ENCODE data around the gene VKORC1.
A peak's percentile ranks its signal among the peaks of the same experiment; 100 is the strongest.

The VKORC1 gene

GRCh38 chr16:31076319-31076718 lies 18.3 kb downstream of the VKORC1 start (continued):
- no peak for TF ChIP-seq TCF4 (CRISPR knock-in tag; IDR thresholded peaks at IDR 0.05; ENCODE audit: borderline replicate concordance)
- no peak for TF ChIP-seq ESRRG (CRISPR knock-in tag; IDR thresholded peaks at IDR 0.05)

GRCh38 chr16:31074814-31075183 lies 19.8 kb downstream of the VKORC1 start:
- no peak for ATAC-seq

GRCh38 chr16:31073970-31074813 lies 20.4 kb downstream of the VKORC1 start, which contains the start of the genes ZNF646 and ZNF668:
TSS of gene ZNF646 (plus strand) at chr16:31074422. CDS start at chr16:31076325, 1,903 bp downstream.
TSS of gene ZNF668 (minus strand) at chr16:31074240. CDS start at chr16:31064459, 9,781 bp downstream.
- TF ChIP-seq ESRRG (CRISPR knock-in tag; IDR thresholded peaks at IDR 0.05): no peak
- TF ChIP-seq PATZ1 (CRISPR knock-in tag; IDR thresholded peaks at IDR 0.05; ENCODE audit: borderline replicate concordance): no peak
- no peak for TF ChIP-seq ZNF8 (CRISPR knock-in tag; IDR thresholded peaks at IDR 0.05)
- TF ChIP-seq POU6F1 (CRISPR knock-in tag; IDR thresholded peaks at IDR 0.05; ENCODE audit: borderline replicate concordance, low read depth): no peak
- TF ChIP-seq CSDC2 (CRISPR knock-in tag; IDR thresholded peaks at IDR 0.05): no peak
- TF ChIP-seq OSR1 (CRISPR knock-in tag; IDR thresholded peaks at IDR 0.05): no peak
- TF ChIP-seq ZFP3 (CRISPR knock-in tag; IDR thresholded peaks at IDR 0.05): no peak
- TF ChIP-seq ZNF565 (CRISPR knock-in tag; conservative IDR thresholded peaks at IDR 0.05; ENCODE audit: low read depth): no peak
- TF ChIP-seq ISL1 (CRISPR knock-in tag; IDR thresholded peaks at IDR 0.05): no peak
- ATAC-seq: peak; percentile 89

More at GRCh38 chr16:31074814-31075183, 19.8 kb downstream of the VKORC1 start:
- TF ChIP-seq ZFP30 (CRISPR knock-in tag; IDR thresholded peaks at IDR 0.05): no peak
- TF ChIP-seq ZNF8 (CRISPR knock-in tag; IDR thresholded peaks at IDR 0.05): no peak
- no peak for TF ChIP-seq BACH2 (CRISPR knock-in tag; IDR thresholded peaks at IDR 0.05; ENCODE audit: borderline replicate concordance)
- no peak for TF ChIP-seq SNAI2 (CRISPR knock-in tag; IDR thresholded peaks at IDR 0.05)
- TF ChIP-seq ZFP3 (CRISPR knock-in tag; IDR thresholded peaks at IDR 0.05): no peak
- TF ChIP-seq TSHZ2 (CRISPR knock-in tag; IDR thresholded peaks at IDR 0.05): no peak
- no peak for TF ChIP-seq TOX (CRISPR knock-in tag; IDR thresholded peaks at IDR 0.05; ENCODE audit: borderline replicate concordance)
- no peak for TF ChIP-seq CREB5 (CRISPR knock-in tag; IDR thresholded peaks at IDR 0.05; ENCODE audit: low read depth)
- TF ChIP-seq ARNTL (CRISPR knock-in tag; IDR thresholded peaks at IDR 0.05; ENCODE audit: borderline replicate concordance, low read depth): no peak
- TF ChIP-seq TCF4 (CRISPR knock-in tag; IDR thresholded peaks at IDR 0.05; ENCODE audit: borderline replicate concordance): no peak
- no peak for TF ChIP-seq ESRRG (CRISPR knock-in tag; IDR thresholded peaks at IDR 0.05)
- TF ChIP-seq ZC3H10 (CRISPR knock-in tag; IDR thresholded peaks at IDR 0.05): no peak
- no peak for TF ChIP-seq GLIS3 (CRISPR knock-in tag; IDR thresholded peaks at IDR 0.05)
- no peak for TF ChIP-seq OSR1 (CRISPR knock-in tag; IDR thresholded peaks at IDR 0.05)
- no peak for TF ChIP-seq CSRNP3 (CRISPR knock-in tag; IDR thresholded peaks at IDR 0.05)
- no peak for TF ChIP-seq ZNF70 (CRISPR knock-in tag; IDR thresholded peaks at IDR 0.05)
- TF ChIP-seq PATZ1 (CRISPR knock-in tag; IDR thresholded peaks at IDR 0.05; ENCODE audit: borderline replicate concordance): no peak
- TF ChIP-seq PPARA (CRISPR knock-in tag; IDR thresholded peaks at IDR 0.05; ENCODE audit: borderline replicate concordance): no peak

Data from SK-N-SH treated with all-trans-retinoic acid at 6 μM for 48 hours (cell line).